ENCODE results near the gene CDKL1.
A peak's percentile ranks its signal among the peaks of the same experiment; 100 is the strongest.

Gene CDKL1

DNA sequence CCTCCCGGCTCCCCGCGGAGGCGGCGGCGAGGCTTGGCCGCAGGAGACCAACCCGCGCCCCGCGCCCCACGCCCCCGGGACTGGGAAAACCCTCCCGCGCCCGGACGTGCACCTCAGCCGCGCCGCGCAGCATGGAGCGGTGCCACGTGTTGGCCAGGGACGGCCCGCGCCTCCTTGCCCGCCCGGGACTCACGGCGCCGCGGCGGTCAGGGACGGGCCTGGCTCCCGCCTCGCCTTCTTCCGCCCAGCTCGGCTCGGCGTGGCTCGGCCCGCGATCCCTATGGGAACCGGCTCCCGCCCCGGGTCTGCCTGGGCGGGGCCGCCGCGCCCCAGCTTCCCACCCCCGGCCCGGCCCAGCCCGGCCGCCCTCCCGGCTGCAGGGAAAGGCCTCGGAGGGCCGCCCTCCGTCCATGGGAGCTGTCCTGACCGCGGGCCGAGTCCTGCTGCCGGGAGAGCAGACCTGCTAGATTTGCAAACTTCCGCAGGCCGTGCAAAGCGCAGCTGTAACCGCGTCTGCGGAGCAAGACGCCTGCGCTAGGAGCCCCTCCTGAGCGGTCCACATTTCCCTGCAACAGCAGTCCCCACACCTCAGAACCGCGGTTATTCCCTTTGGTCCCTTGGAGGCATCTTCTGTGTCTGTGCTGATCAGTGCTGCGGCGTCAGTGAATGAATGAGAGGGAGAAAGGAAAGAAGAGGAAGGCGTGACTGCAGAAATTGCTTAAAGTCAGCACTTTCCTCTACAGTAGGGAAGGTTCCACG lies at the start of gene CDKL1:
Gene CDKL1 (minus strand): TSS at position 251 of the 759 bp plus-strand sequence. CDS start 1,013 bp downstream, outside the sequence.
- in situ Hi-C loops (cut with HindIII; ENCODE audit: low pct_ligation_motif_present, low pct_unique_long_range_greater_than_20kb, low sequenced_read_pairs): no loop called here
- DNase-seq: peak; percentile 74

DNA sequence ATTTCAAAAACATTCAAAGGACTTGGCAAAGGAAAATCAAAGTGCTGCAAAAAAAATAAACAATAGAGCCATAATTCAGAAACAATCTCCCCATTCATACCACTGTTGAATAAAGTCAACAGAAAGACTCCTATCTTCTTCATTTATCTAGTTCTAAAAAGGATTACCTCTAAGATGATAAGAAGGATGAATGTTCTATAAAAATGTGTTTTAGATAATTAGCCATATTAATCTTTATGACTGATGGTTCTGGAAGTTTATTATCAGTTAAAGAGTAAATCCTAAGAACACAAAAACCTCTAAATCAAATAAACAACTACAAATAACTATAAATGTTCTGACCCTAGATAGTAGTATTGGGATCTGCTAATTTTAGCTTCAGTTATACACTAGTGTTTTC lies 37.8 kb upstream of the CDKL1 start:
- in situ Hi-C loops (cut with HindIII; ENCODE audit: low pct_ligation_motif_present, low pct_unique_long_range_greater_than_20kb, low sequenced_read_pairs): no loop called here
- DNase-seq: no peak

DNA sequence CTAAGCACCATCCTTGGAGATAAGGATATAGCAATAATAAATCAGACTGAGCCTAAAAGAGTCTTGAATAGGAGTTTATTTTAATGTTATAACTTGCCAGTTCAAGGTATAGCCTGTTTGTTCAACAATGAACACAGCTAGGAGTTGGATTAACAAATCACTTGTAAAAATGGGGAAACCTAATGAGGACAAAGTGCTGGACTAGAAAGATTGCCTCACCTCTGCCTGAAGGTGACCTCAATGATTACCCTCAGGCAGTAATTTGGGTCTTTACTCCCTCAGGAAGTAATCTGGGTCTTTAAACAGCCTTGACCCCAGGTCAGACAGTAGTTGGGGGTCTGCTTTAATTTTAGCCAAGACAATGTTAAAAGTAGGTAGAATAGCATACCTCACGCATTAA lies 35.5 kb upstream of the CDKL1 start:
- DNase-seq: no peak
- in situ Hi-C loops (cut with HindIII; ENCODE audit: low pct_ligation_motif_present, low pct_unique_long_range_greater_than_20kb, low sequenced_read_pairs): no loop called here

DNA sequence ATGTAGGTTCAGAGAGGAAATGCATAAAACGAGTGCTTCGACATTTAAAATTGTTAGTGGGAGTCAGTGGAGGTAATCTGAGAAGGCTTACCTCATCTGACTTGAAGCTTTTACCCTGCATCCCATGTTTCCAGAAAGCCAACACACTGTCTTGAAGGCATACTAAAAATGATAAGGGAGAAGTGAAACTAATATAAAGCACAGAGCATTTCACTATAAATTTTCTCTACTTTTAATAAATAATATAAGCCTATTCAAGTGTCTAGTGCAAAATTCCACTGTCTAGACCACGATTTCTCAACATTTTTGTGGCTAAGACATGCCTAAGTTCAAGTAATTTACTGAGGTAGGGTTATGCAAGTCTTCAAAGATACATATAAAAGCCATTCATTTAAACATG lies 29.1 kb upstream of the CDKL1 start:
- DNase-seq: peak; percentile 18
- in situ Hi-C loops (cut with HindIII; ENCODE audit: low pct_ligation_motif_present, low pct_unique_long_range_greater_than_20kb, low sequenced_read_pairs): no loop called here

DNA sequence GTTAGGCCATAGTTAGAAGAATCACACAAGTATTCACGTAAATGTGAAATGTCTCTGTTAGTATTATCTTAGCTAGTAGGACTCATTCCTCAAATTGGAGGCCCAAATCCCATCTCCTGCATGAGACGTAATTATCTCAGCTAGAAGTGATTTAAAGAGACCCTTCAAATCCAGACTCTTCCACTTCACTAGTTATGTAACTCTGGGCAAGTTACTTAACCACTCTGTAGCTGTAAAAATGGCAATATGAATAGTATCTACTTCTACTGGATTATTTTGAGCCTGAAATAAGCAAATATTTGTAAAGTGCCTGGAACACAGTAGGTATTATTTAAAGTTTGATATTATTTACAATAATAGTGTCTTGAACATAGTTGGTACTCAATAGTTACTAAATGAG lies 28.4 kb upstream of the CDKL1 start:
- no peak for DNase-seq
- in situ Hi-C loops (cut with HindIII; ENCODE audit: low pct_ligation_motif_present, low pct_unique_long_range_greater_than_20kb, low sequenced_read_pairs): no loop called here

DNA sequence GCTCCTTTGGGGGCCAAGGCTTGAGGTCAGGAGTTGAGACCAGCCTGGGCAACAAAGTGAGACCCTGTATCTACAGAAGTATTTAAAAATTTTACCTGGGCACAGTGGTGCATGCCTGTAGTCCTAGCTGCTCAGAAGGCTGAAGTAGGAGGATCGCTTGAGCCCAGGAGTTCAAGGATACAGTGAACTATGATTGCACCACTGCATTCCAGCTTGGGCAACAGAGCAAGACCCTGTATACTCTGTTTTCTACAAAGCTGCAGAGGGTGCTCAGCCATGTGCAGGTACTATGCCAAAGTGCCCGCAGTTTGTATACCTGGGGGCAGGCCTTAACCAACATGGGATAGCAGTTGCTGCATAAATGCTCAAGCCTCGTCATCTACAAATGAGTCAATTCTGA lies 26.8 kb upstream of the CDKL1 start:
- in situ Hi-C loops (cut with HindIII; ENCODE audit: low pct_ligation_motif_present, low pct_unique_long_range_greater_than_20kb, low sequenced_read_pairs): no loop called here
- DNase-seq: no peak

DNA sequence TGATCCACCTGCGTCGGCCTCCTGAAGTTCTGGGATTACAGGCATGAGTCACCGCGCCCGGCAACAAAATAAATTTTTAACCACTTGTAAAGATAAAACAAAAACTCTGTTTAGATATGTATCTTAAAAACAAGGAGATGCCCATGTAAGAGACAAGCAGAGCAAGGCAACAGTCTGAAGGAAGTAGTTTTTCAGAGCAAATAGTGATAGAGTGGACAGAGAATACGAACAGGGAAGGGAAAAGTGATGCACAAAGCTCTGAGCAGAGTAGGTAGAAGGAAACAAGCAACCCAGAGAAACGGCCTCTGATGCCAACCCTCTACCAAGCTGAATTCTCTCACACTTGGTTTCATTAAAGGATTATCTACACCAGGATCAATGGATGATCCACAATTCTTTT lies 24.8 kb upstream of the CDKL1 start:
- no peak for DNase-seq
- in situ Hi-C loops (cut with HindIII; ENCODE audit: low pct_ligation_motif_present, low pct_unique_long_range_greater_than_20kb, low sequenced_read_pairs): no loop called here

DNA sequence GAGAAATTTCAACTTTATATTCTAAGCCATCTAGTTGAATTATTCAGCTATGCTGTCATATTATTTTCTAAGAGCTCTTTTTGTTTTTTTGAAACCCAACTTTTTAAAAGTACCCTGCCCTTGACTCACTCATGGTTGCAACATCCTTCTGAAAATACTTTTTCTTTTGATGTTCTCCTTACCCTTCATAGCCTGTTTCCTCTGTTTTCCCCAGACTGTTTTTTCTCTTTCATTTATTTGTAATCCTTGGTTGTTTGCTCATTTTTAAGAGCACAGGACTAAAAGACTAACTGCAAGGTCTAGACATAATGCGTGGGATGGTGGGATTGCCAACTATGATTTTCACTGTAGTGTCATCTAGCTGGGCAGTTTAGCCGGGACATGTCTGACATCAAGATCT lies 21.2 kb upstream of the CDKL1 start:
- DNase-seq: no peak
- in situ Hi-C loops (cut with HindIII; ENCODE audit: low pct_ligation_motif_present, low pct_unique_long_range_greater_than_20kb, low sequenced_read_pairs): no loop called here

DNA sequence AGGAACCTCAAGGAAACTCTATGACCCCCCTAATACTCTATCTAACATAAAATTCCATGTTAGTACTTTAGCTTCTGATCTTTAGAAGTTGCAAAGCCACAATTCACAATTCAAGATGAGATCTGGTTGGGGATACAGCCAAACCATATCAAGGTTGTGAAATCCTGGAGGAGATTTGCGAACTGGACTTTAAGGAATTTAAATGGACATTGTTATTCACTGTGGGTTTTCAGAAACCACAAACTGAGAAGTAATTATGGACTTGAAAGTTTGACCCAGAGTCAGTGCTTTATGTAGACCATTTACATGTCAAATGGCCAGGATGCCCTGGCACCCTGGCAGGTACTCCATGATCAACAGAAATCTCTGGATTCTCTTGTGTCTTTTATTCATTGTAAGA lies 14.2 kb upstream of the CDKL1 start:
- no peak for DNase-seq
- in situ Hi-C loops (cut with HindIII; ENCODE audit: low pct_ligation_motif_present, low pct_unique_long_range_greater_than_20kb, low sequenced_read_pairs): no loop called here

DNA sequence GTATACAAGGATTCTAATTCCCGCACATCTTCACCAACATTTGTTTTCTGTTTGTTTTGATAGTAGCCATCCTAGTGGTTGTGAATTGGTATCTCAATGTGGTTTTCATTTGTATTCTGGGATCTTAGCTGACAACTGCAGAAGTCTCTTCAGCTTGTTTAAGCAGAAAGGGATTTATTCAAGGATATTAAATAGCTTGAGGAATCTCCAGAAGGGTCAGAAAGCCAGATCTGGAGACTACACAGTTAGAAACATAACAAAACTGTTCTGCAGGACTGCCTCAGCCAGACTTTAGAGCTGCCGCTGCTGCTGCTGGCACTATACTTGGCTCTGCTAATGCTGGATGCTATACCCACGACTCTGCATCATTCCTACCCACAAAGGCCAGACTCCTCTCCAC lies 13.4 kb upstream of the CDKL1 start:
- no peak for DNase-seq
- in situ Hi-C loops (cut with HindIII; ENCODE audit: low pct_ligation_motif_present, low pct_unique_long_range_greater_than_20kb, low sequenced_read_pairs): no loop called here

DNA sequence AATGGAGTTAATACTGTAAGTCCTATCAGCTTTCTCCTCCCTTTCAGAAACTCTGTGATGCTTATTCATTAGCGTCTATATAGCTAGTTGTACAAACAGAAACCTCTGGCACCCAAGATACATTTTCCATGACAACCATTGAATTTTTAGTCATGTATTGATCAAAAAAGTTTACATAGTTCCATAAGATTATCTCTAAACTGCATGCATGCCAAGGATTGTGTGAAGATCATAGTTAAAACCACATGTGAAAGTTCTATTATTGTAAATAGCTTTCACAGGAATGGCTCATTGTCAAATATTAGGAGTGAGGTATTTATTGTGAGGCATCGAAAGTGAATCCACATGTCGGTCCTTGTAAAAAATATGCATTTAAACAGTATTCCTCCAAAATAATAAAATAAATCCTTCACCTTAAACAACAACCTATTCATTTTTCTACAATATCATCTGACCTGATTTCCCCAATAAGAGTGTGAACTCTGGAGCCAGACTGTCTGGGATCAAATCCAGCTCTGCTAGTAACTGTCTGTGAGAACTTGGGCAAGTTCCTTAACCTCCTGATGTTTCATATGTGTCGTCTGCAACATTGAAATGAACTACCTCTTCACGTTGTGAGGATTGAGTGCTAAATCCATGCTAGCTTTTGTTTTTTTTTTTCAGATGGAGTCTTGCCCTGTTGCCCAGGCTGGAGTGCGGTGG lies 10.6 kb upstream of the CDKL1 start:
- in situ Hi-C loops (cut with HindIII; ENCODE audit: low pct_ligation_motif_present, low pct_unique_long_range_greater_than_20kb, low sequenced_read_pairs): no loop called here
- DNase-seq: no peak

DNA sequence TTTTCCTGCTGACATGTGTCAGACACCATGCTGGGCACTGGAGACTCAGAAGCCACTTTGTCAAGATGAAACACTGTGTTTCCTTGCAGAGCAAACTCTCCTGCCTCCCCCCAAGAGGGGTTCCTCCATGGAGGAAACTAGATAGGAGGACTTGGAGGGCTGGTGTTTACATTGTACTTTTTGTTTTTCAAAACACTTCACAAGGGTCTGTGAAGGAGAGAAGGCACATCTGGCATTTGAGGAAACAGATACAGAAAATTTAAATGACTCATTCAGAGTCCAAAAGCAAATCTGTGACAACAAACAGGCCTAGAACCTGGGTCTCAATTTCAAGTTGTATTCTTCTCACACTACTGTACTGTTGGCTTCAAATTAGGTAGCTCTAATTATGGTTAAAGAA lies 6.7 kb upstream of the CDKL1 start:
- DNase-seq: no peak
- in situ Hi-C loops (cut with HindIII; ENCODE audit: low pct_ligation_motif_present, low pct_unique_long_range_greater_than_20kb, low sequenced_read_pairs): no loop called here

DNA sequence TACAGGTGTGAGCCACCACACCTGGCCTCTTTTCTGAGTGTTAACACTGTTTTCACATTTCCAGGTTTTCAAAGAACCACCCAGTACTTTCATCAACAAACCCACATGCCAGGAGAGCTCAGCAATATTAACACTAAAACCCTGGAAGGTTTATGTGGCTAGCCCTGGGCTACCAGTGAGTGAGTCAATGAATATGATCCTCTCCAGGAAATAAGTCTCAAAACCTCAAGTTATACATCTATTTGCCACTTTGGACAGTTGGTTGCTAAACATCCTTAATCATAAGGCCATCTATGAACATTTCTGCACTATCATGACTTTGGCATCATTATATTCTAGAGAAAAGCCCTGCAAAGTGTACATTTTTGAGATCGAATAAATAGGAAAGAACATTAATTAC lies 6.3 kb upstream of the CDKL1 start:
- in situ Hi-C loops (cut with HindIII; ENCODE audit: low pct_ligation_motif_present, low pct_unique_long_range_greater_than_20kb, low sequenced_read_pairs): no loop called here
- DNase-seq: no peak

DNA sequence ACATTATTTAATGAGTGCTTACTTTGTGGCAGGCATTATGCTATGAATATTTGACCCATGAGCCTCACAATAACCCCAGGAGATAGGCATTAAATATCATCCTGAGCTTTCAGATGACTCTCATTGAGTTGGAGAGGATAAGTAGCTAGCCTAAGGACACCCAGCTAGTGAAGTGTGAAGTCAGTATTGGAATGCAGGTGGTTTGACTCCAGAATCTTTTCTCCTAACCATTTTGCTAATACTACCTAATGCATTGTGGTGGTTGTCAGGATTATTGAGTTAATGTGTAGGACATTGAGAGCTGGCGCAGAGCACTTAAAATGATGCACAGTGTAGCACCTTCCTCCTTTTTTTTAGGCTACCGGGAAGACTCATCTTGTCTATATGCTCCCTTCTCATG lies 3.8 kb upstream of the CDKL1 start:
- in situ Hi-C loops (cut with HindIII; ENCODE audit: low pct_ligation_motif_present, low pct_unique_long_range_greater_than_20kb, low sequenced_read_pairs): no loop called here
- DNase-seq: no peak

DNA sequence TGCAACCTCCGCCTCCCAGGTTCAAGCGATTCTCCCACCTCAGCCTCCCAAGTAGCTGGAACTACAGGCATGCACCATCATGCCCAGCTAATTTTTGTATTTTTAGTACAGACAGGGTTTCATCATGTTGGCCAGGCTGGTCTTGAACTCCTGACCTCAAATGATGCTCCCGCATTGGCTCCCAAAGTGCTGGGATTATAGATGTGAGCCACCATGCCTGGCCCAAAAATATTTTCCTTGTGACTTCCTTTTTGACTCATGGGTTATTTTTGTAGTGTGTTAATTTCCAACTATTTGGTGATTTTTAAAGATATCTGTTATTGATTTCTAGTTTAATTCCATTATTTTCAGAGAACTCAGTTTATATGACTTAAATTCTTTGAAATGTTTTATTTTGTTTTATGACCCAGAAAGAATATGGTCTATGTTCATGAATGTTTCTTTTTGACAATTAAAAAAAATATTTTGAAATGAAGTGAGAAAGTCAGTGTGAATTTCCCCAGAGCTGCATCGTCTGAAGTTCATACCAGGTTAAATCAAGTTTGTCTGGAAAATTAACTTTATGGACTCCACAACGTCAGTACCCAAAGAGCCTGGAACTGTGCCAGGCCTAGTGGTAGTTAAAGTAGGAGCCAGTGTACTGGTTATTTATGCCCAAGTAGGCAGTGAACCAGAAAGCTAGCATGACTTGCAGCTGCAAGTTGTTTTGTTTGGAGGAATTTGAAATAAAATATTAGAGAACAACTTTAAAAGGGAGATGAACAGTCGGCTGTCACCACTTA lies 2.8 kb upstream of the CDKL1 start:
- in situ Hi-C loops (cut with HindIII; ENCODE audit: low pct_ligation_motif_present, low pct_unique_long_range_greater_than_20kb, low sequenced_read_pairs): no loop called here
- DNase-seq: peak; percentile 62

DNA sequence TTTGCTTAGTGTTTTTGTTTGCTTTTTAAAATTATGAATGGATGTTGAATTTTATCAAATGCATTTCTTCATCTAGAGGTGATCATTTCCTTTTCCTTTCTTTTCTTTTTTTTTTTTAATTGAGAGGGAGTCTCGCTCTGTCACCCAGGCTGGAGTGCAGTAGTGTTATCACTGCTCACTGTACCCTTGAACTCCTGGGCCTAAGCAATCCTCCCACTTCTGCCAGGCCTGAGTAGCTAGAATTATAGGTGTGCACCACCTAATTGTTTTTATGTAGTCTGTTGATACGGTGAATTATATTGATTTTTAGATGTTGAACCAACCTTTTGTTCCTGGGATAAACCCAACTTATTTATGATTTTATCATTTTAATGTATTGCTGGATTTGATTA lies 1.5 kb upstream of the CDKL1 start:
- DNase-seq: no peak
- in situ Hi-C loops (cut with HindIII; ENCODE audit: low pct_ligation_motif_present, low pct_unique_long_range_greater_than_20kb, low sequenced_read_pairs): no loop called here

DNA sequence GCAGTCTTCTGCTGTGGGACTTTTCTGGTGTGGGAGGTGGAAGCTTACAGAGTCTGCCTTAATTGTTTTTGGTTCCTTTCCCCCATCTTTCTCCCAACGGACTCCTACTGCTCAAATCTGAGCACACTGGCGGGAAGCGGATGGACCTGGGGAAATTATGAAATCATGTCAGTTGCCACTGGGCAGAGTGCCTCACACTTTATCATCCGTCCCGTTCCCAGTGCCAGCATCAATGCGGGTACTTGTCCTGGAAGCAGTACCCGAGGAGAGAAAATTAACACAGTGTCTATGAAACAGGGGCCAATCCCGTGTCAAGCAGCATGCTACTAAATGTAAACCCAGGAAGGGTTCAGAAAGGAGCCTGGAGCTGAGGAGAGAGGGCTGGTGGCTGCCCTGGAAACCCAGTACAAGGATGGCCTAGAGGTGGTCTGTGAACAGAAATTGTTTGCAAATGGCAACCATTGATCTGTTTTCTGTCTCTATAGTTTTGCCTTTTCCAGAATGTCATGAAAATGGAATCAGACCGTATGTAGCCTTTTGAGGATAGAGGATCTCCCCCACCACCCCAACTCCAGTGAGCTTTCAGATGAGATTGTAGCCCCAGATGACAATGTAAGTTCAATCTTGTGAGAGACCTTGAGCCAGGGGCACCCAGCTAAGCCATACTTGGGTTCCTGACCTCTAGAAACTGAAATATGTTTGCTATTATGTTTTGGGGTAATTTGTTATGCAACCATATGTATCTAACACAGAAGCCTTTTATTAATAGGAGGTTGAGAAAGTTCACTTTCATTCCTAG lies 908 bp upstream of the CDKL1 start:
- in situ Hi-C loops (cut with HindIII; ENCODE audit: low pct_ligation_motif_present, low pct_unique_long_range_greater_than_20kb, low sequenced_read_pairs): no loop called here
- DNase-seq: peak; percentile 15

DNA sequence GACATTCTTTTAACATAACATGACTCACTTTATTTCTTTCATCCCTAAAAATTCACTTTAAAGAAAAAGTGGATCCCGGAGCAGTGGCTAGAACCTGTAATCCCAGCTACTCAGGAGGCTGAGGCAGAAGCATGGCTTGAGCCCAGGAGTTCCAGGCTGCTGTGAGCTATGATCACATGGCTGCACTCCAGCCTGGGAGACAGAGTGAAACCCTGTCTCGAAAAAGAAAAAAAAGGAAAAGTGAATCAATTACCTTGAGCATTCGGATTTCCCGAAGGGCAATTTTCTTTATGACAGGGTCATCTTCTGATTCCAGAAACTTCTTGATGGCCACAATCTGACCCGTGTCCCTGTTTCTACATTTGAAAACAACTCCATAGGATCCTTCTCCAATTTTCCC lies 1.2 kb downstream of the CDKL1 start:
- DNase-seq: no peak
- in situ Hi-C loops (cut with HindIII; ENCODE audit: low pct_ligation_motif_present, low pct_unique_long_range_greater_than_20kb, low sequenced_read_pairs): no loop called here

DNA sequence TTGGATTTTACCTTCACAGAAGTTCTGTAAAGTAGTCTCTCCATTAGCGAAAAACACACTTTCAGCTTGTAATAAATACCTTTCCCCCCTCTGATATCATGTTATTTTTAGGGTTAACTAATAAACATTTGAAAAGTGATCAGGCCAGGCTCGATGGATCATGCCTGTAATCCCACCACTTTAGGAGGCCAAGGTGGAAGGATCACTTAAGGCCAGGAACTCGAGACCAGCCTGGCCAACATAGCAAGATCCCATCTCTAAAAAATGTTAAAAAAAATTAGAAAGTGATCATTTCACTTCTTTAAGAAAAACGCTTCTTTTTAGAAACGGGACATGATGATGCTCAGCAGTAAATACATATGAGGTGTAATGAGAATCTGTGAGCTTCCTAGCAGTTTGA lies 2.0 kb downstream of the CDKL1 start:
- in situ Hi-C loops (cut with HindIII; ENCODE audit: low pct_ligation_motif_present, low pct_unique_long_range_greater_than_20kb, low sequenced_read_pairs): no loop called here
- no peak for DNase-seq
